ENCODE data around the gene PTPRH.
"Not testable (repeated sequence)": the region's sequence is repeated elsewhere in the genome, so short reads cannot be mapped to it uniquely, and the experiment has no call there.

Gene PTPRH

DNA sequence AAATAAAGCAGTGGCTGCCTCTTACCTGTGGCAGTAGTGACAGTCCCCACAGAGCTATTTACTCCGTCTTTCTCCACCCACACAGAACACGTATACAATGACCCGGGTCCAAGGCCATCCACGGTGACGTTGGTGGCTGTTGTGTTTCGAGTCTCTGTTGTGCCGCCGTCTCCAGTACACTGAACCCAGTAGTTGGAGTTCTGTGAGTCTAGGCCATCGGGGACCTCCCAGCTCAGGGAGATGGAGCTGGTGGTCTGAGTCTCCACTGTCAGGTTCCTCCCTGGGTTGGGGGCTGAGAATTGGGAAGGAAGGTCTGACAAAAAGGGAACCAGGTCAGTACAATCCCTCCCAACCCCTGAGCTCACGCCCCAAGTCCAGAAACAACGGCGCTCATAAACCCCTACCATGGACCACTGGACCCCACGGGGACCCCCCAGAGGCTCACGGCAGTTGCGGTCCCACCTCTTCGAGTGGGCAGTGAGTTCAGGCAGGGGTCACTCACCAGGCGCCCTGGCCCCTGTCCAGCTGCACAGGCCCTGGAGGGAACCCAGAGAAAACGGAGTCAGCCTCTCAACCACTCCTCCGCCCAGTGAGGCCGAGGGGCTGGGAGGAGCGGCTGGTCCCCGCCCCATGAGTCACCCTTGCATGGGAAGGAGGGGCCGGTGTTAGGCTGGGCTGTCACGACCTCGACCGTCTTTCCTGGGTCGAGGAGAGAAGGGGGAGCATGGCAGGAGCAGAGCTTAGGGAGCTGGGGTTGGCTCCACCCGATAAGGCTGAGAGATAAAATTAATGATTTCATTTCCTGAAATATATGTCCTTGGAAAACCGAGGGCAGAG, 2.4 kb downstream of the PTPRH start:
- H3K27me3 ChIP-seq (ENCODE audit: insufficient read depth, low read length): no peaks in the 10 kb centered on the region
- no peaks in the 10 kb centered on the region for H4K20me1 ChIP-seq (ENCODE audit: insufficient read depth, low read length)
- no peak overlapping the region for H3K9ac ChIP-seq (ENCODE audit: low read length)
- H3K27ac ChIP-seq (ENCODE audit: low read depth, low read length, poor library complexity, severe bottlenecking): no peak overlapping the region
- no peak overlapping the region for H2AFZ ChIP-seq (ENCODE audit: low read length)
- H3K36me3 ChIP-seq (ENCODE audit: insufficient read depth, low read length): no peaks in the 10 kb centered on the region
- no peak overlapping the region for H3K4me3 ChIP-seq (ENCODE audit: low read depth, low read length, poor library complexity, severe bottlenecking)
- no peaks in the 10 kb centered on the region for H3K9me3 ChIP-seq (ENCODE audit: low read length)
- no peaks in the 10 kb centered on the region for H3F3A ChIP-seq (ENCODE audit: insufficient read depth, low read length)
- H3K9me2 ChIP-seq (ENCODE audit: low read depth, low read length): no peaks in the 10 kb centered on the region
- H3K4me2 ChIP-seq (ENCODE audit: low read length): no peak overlapping the region
- H3K4me1 ChIP-seq (ENCODE audit: insufficient read depth, low read length, severe bottlenecking): no peaks in the 10 kb centered on the region
- TF ChIP-seq CTCF (IDR thresholded peaks at IDR 0.05; ENCODE audit: low read length) (no peak), EZH2 (IDR thresholded peaks at IDR 0.05; ENCODE audit: borderline replicate concordance, low read length) (no peak)
- no peaks in the 10 kb centered on the region for H3K79me2 ChIP-seq (ENCODE audit: insufficient read depth, low read length)

- H3K9ac ChIP-seq (ENCODE audit: low read length); H3K79me2 ChIP-seq (ENCODE audit: insufficient read depth, low read length); H3K4me2 ChIP-seq (ENCODE audit: low read length); H2AFZ ChIP-seq (ENCODE audit: low read length); H3K9me3 ChIP-seq (ENCODE audit: low read length); H3K27ac ChIP-seq (ENCODE audit: low read depth, low read length, poor library complexity, severe bottlenecking); H3F3A ChIP-seq (ENCODE audit: insufficient read depth, low read length); H3K36me3 ChIP-seq (ENCODE audit: insufficient read depth, low read length); H3K27me3 ChIP-seq (ENCODE audit: insufficient read depth, low read length); H3K4me1 ChIP-seq (ENCODE audit: insufficient read depth, low read length, severe bottlenecking); H3K4me3 ChIP-seq (ENCODE audit: low read depth, low read length, poor library complexity, severe bottlenecking); H3K9me2 ChIP-seq (ENCODE audit: low read depth, low read length); H4K20me1 ChIP-seq (ENCODE audit: insufficient read depth, low read length): not testable (repeated sequence)
These were observed 7.1 kb downstream of the PTPRH start for GRCh38 chr19:55202199-55202598.

DNA sequence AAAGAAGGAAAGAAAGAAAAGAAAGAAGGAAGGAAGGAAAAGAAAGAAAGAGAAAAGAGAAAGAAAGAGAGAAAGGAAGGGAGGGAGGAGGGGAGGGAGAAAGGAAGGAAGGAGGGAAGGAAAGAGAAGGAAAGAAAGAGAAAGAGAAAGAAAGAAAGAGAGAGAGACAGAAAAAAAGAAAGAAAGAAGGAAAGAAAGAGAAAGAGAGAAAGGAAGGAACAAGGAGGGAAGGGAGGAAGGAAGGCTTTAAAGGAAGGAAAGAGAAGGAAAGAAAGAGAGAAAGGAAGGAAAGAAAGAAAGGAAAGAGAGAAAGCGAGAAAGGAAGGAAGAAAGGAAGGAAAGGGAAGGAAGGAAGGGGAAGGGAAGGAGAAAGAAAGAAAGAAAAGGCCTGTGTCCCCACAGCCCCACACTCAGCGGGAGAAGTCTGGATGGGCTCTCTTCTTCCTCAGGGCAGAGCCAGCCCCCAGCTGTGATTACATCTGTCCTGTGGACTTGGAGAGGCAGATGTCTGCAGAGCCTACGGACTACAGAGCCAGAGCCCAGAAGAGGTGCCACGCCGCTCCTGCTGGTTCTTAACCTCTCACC, 9.6 kb downstream of the PTPRH start:
- TF ChIP-seq EZH2 (IDR thresholded peaks at IDR 0.05; ENCODE audit: borderline replicate concordance, low read length): no peak
- TF ChIP-seq CTCF (IDR thresholded peaks at IDR 0.05; ENCODE audit: low read length): no peak
- Histone ChIP-seq H3K27me3 (ENCODE audit: insufficient read depth, low read length) (peaks cover 7% of the 10 kb centered on the region; the same call in 1 of the 2 replicates), H3F3A (ENCODE audit: insufficient read depth, low read length) (no peaks in the 10 kb centered on the region)

More for the DNA sequence above, 9.6 kb downstream of the PTPRH start:
- H3K27ac ChIP-seq (ENCODE audit: low read depth, low read length, poor library complexity, severe bottlenecking): no peak overlapping the region
- H3K4me3 ChIP-seq (ENCODE audit: low read depth, low read length, poor library complexity, severe bottlenecking): no peak overlapping the region
- H3K79me2 ChIP-seq (ENCODE audit: insufficient read depth, low read length): no peaks in the 10 kb centered on the region
- H3K4me1 ChIP-seq (ENCODE audit: insufficient read depth, low read length, severe bottlenecking): no peaks in the 10 kb centered on the region
- H4K20me1 ChIP-seq (ENCODE audit: insufficient read depth, low read length): no peaks in the 10 kb centered on the region
- H3K36me3 ChIP-seq (ENCODE audit: insufficient read depth, low read length): no peaks in the 10 kb centered on the region
- no peaks in the 10 kb centered on the region for H3K9me2 ChIP-seq (ENCODE audit: low read depth, low read length)
- no peak overlapping the region for H3K9ac ChIP-seq (ENCODE audit: low read length)
- no peak overlapping the region for H3K4me2 ChIP-seq (ENCODE audit: low read length)
- H2AFZ ChIP-seq (ENCODE audit: low read length): no peak overlapping the region
- H3K9me3 ChIP-seq (ENCODE audit: low read length): no peaks in the 10 kb centered on the region

All from OCI-LY1 (cell line).